Daoy (cell line): Measurements from ENCODE around the gene TMEM154. TPM values are rescaled to one million over a fixed set of nuclear protein-coding genes. Genes with fewer than 3 reads are reported as not detected.

Source experiments
- DNase-seq: peaks from one replicate; pipeline ENCODE4 v3.0.0-alpha.2; 2015; ENCODE audit warnings: low read depth
- total RNA-seq: library from RNA; depleted of rRNA; stranded (reverse); fragments of >200 nt; shearing (Covaris generic); gene quantifications from 2 replicates; pipeline ENCODE4 v1.2.3, GENCODE V29; 2014; rRNA removed

TMEM154 gene
- total RNA-seq, result 2.6 and 11.2 TPM in 2 replicates

- peak; percentile 69 for DNase-seq
These were observed at the start of gene TMEM154 for GRCh38 chr4:152679414-152680281. Gene TMEM154 (minus strand): TSS chr4:152679997. CDS start chr4:152679933, 64 bp downstream.

- no peak for DNase-seq
These were observed 49.7 kb upstream of the TMEM154 start for GRCh38 chr4:152729466-152729865.

GRCh38 chr4:152728343-152728742, 48.5 kb upstream of the TMEM154 start:
- DNase-seq, result no peak

- no peak for DNase-seq
These were observed 48.0 kb upstream of the TMEM154 start for GRCh38 chr4:152727784-152728183.

- no peak for DNase-seq
These were observed 44.7 kb upstream of the TMEM154 start for GRCh38 chr4:152724494-152724893.

- no peak for DNase-seq
These were observed 43.4 kb upstream of the TMEM154 start for GRCh38 chr4:152723236-152723635.

GRCh38 chr4:152719801-152720556, 40.2 kb upstream of the TMEM154 start:
- DNase-seq, result no peak

- DNase-seq, result no peak
These were observed 39.5 kb upstream of the TMEM154 start for GRCh38 chr4:152719291-152719690.

GRCh38 chr4:152715076-152715475, 35.3 kb upstream of the TMEM154 start:
- DNase-seq, result no peak

- no peak for DNase-seq
These were observed 34.3 kb upstream of the TMEM154 start for GRCh38 chr4:152713951-152714705.

- DNase-seq, result peak; percentile 9
These were observed 30.1 kb upstream of the TMEM154 start for GRCh38 chr4:152709675-152710438.

GRCh38 chr4:152708796-152709195, 29.0 kb upstream of the TMEM154 start:
- no peak for DNase-seq

- DNase-seq, result no peak
These were observed 28.6 kb upstream of the TMEM154 start for GRCh38 chr4:152708361-152708760.

- no peak for DNase-seq
These were observed 27.8 kb upstream of the TMEM154 start for GRCh38 chr4:152707632-152708031.

GRCh38 chr4:152705903-152706302, 26.1 kb upstream of the TMEM154 start:
- DNase-seq, result no peak

- no peak for DNase-seq
These were observed 25.0 kb upstream of the TMEM154 start for GRCh38 chr4:152704788-152705187.

- DNase-seq, result no peak
These were observed 20.4 kb upstream of the TMEM154 start for GRCh38 chr4:152700151-152700550.

GRCh38 chr4:152699313-152699712, 19.5 kb upstream of the TMEM154 start:
- no peak for DNase-seq

- no peak for DNase-seq
These were observed 18.3 kb upstream of the TMEM154 start for GRCh38 chr4:152698089-152698499.

GRCh38 chr4:152697284-152698088, 17.7 kb upstream of the TMEM154 start:
- no peak for DNase-seq
